Esophagus squamous epithelium (tissue), 4 donors: ENCODE data around the gene ZSCAN12.

Source experiments
- CTCF ChIP-seq, 6 experiments: fragments of 450-650 bp in 4 of 6; fragments of 200-600 bp in 2 of 6; sonication (generic) in 2 of 6; IDR thresholded peaks; one replicate each; pipeline ENCODE4 v1.5.1; 2016 to 2019; ENCODE audit warnings: antibody characterized with exemption in 6 of 6, mild to moderate bottlenecking in 4 of 6, moderate library complexity in 4 of 6
- POLR2A ChIP-seq, 4 donors: fragments of 450-650 bp; IDR thresholded peaks; one replicate each; pipeline ENCODE4 v1.6.1; 2017; ENCODE audit warnings: antibody characterized with exemption in 4 of 4, mild to moderate bottlenecking in 4 of 4, moderate library complexity in 3 of 4

- TF ChIP-seq CTCF (IDR thresholded peaks at IDR 0.05) (no peak), POLR2A (IDR thresholded peaks at IDR 0.05) (no peak)
These were observed 11.2 kb upstream of the ZSCAN12 start for GRCh38 chr6:28410767-28411166.
